Measurements from ENCODE around the gene KCNC4.

GRCh38 chr1:110206261-110206920 is 3.7 kb upstream of the KCNC4 start:
- no peak for TF ChIP-seq CTCF (IDR thresholded peaks at IDR 0.05)
- TF ChIP-seq POLR2A (IDR thresholded peaks at IDR 0.05): no peak
- TF ChIP-seq POLR2AphosphoS5 (IDR thresholded peaks at IDR 0.05): no peak

Data from stomach (tissue), 4 donors.